Skin of body (tissue), 2 donors: ENCODE data around the gene WDR20. TPM values are rescaled to one million over a fixed set of nuclear protein-coding genes. Genes with fewer than 3 reads are reported as not detected.
A peak's percentile ranks its signal among the peaks of the same experiment; 100 is the strongest.
"Not testable (repeated sequence)": the region's sequence is repeated elsewhere in the genome, so short reads cannot be mapped to it uniquely, and the experiment has no call there.

ENCODE experiments used
- DNase-seq: peaks from one replicate; lab custom pipeline; 2025; lab: John Stamatoyannopoulos, UW
- total RNA-seq: library from RNA; depleted of rRNA; stranded (reverse); fragments of >200 nt; gene quantifications from one replicate; pipeline ENCODE4 v1.2.3, GENCODE V29; 2014

The WDR20 gene
- total RNA-seq, 1 donor from 2014 or later: 22.3 TPM

DNA sequence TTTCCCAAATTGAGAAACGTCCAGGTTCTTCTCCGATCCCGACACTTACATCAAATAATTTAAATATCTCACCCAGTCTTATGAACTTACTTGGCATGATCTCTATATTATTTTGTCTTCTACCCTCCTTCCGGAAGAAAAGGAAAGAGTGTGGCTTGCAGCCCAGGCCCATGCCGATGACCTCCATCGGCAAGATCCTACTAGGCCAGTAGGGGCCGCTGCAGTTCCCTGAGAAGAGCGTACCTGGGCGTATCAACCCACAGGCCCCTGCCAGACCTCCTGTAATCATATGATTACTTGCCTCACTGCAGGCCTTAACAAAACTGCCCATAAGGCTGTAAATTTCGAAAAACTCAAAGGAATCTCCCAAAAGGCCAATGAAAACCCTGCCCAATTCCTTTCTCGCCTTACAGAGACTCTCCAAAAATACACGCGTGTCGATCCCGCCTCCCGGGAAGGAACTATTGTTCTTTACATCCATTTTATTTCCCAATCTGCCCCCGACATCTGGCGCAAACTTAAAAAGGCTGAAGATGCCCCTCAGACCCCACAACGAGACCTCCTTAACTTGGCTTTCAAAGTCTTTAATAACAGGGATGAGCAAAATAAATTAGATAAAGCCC lies 95.7 kb downstream of the WDR20 start:
- peak; percentile 23 for DNase-seq

DNA sequence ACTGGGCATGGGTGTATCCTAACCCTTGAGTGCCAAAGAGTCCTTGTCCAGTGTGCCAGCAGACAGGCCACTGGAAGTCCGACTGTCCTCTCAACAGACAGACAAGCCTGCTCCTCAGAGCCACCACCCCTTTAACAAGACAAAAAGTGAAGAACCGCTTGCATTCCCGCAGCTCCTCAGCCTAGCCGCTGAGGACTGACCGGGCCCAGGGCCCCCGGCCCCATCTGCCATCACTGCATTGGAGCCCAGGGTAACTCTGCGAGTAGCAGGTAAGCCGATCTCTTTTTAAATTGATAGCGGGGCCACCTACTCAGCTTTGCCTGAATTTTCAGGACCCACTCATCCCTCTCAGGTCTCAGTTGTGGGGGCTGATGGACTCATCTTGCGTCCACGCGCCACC lies 96.3 kb downstream of the WDR20 start:
- DNase-seq: no peak

DNA sequence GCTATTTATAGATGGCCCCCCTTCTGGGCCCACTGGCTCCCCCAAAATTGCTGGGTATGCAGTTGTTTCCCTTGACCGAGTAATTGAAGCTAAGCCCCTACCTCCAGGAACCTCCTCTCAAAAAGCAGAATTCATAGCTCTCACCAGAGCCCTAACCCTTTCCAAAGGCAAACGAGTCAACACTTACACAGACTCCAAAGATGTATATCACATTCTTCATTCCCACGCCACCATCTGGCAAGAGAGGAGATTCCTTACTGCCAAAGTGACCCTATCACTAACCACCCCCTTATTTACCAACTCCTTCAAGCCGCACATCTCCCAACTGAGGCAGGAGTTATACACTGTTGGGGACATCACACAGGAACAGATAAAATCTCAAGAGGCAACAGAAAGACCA lies 98.4 kb downstream of the WDR20 start:
- no peak for DNase-seq

GRCh38 chr14:102238766-102239165 lies 99.1 kb downstream of the WDR20 start:
- DNase-seq: no peak

- DNase-seq: no peak
Observed at GRCh38 chr14:102239231-102239630, 99.5 kb downstream of the WDR20 start.

GRCh38 chr14:102240481-102240880 lies 100.8 kb downstream of the WDR20 start:
- DNase-seq: not testable (repeated sequence)

DNA sequence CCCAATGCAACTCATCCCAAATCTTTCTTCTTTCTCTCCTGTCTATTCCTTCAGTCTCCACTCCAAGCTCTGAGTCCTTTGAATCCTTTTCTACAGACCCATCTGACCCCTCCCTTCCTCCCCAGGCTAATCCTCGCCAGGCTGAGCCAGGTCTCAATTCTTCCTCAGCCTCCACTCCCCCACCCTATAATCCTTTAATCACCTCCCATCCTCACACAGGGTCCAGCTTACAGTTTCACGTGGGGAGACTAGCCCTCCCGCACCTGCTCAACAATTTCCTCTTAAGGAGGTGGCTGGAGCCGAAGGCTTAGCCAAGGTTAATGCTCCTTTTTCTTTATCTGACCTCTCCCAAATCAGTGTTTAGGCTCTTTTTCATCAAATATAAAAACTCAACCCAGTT lies 101.5 kb downstream of the WDR20 start:
- DNase-seq: no peak

GRCh38 chr14:102243795-102244194 lies 104.1 kb downstream of the WDR20 start:
- DNase-seq: not testable (repeated sequence)

GRCh38 chr14:102246071-102246470 lies 106.4 kb downstream of the WDR20 start:
- no peak for DNase-seq

GRCh38 chr14:102248121-102248520 lies 108.4 kb downstream of the WDR20 start:
- DNase-seq: no peak

GRCh38 chr14:102249041-102249440 lies 109.3 kb downstream of the WDR20 start:
- no peak for DNase-seq

- no peak for DNase-seq
Observed at GRCh38 chr14:102249981-102250380, 110.3 kb downstream of the WDR20 start.

- DNase-seq: no peak
Observed at GRCh38 chr14:102250636-102251035, 110.9 kb downstream of the WDR20 start.

GRCh38 chr14:102251161-102251560 lies 111.5 kb downstream of the WDR20 start:
- DNase-seq: no peak

GRCh38 chr14:102252834-102253801 lies 113.4 kb downstream of the WDR20 start:
- DNase-seq: no peak

GRCh38 chr14:102255401-102256190 lies 115.9 kb downstream of the WDR20 start:
- DNase-seq: no peak

GRCh38 chr14:102256716-102257115 lies 117.0 kb downstream of the WDR20 start:
- no peak for DNase-seq

- DNase-seq: no peak
Observed at GRCh38 chr14:102258136-102258535, 118.4 kb downstream of the WDR20 start.
